ENCODE measurements around the gene GLB1L. TPM values are rescaled to one million over a fixed set of nuclear protein-coding genes. Genes with fewer than 3 reads are reported as not detected.

The GLB1L gene
- total and polyA plus RNA-seq, 2 experiments from 2014 or later, result 3.4 to 13.5 TPM

DNA sequence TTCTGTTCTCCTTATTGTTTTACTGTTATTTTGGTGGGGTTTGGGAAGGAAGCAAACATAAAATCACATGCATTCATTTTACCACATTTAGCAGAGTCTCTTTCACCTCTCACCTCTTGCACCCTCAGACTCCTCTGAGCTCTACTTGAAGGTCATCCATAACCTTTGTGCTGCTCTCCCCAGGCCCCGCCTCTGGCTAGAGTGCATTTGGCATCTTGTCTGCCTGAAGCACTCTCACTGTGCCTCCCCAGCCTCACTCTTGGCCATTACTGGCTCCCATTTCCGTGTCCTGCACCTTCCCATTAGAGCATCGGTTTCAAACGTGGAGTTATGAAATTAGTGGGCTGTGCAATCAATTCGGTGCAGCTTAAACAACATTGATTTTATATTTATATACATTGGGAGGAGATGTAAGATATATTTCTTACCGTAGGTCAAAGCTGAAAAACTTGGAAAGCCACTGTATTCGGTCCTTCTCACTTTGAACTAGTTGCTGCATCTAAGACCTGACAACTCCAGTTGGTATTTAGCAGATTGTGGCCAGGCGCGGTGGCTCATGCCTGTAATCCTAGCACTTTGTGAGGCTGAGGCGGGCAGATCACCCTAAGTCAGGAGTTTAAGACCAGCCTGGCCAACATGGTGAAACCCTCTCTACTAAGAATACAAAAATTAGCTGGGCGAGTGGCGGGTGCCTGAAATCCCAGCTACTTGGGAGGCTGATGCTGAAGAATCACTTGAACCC is 45.6 kb downstream of the GLB1L start:
- in situ Hi-C loops (cut with MboI), result no loop called here
- no peaks in the 10 kb centered on the region for H3F3A ChIP-seq (ENCODE audit: insufficient read depth)
- H2AFZ ChIP-seq, result no peak overlapping the region
- no peaks in the 10 kb centered on the region for H3K36me3 ChIP-seq (ENCODE audit: low read depth)
- peaks cover 2% of the 10 kb centered on the region; the same call in 1 of the 2 replicates for H3K27me3 ChIP-seq (replicated peaks; ENCODE audit: insufficient read depth)
- no peaks in the 10 kb centered on the region for H3K4me1 ChIP-seq (ENCODE audit: insufficient read depth)
- H3K4me2 ChIP-seq (ENCODE audit: unreplicated experiment), result no peak overlapping the region
- no peaks in the 10 kb centered on the region for H3K9me2 ChIP-seq (ENCODE audit: insufficient read depth)
- DNase-seq, result no peak
- H3K4me3 ChIP-seq, result no peak overlapping the region
- H3K9ac ChIP-seq, result no peak overlapping the region
- TF ChIP-seq EZH2phosphoT487 (IDR thresholded peaks at IDR 0.05; ENCODE audit: insufficient read depth, low read depth) (no peak), EZH2 (IDR thresholded peaks at IDR 0.05; ENCODE audit: insufficient read depth, poor library complexity, severe bottlenecking) (no peak)
- no peaks in the 10 kb centered on the region for H3K79me2 ChIP-seq (ENCODE audit: insufficient read depth)
- H4K20me1 ChIP-seq (ENCODE audit: insufficient read depth), result no peaks in the 10 kb centered on the region
- H3K9me3 ChIP-seq (ENCODE audit: low read depth), result no peaks in the 10 kb centered on the region
- no peak overlapping the region for H3K27ac ChIP-seq
- 70 to 73% methylated on average over 12 of the region's 12 CpGs for WGBS, 2 experiments (ENCODE audit: low coverage in 1 of 2, low lambda C conversion rate in 2 of 2, missing lambda C conversion rate in 2 of 2)

DNA sequence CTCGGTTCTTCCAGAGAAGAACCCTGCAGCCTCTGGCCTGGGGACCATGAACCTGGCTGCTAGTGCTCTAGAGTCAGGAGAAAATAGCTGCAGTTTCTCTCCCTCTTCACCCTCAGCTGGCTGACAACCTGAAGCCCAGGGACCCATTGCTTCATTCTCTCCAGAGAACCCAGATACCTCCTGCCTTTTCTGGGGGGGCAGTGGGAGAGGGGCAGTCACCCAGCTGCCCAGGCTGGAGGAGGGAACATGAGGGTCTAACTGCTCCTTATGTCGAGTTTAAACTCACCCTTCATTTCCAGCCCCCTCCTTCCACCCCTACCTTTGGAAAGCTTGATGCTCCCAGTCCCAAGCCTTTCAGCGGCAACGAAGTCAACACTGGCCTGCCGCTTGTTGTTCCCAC is 46.3 kb downstream of the GLB1L start:
- no peaks in the 10 kb centered on the region for H3F3A ChIP-seq (ENCODE audit: insufficient read depth)
- no peaks in the 10 kb centered on the region for H3K36me3 ChIP-seq (ENCODE audit: low read depth)
- no peak for DNase-seq
- H4K20me1 ChIP-seq (ENCODE audit: insufficient read depth), result no peaks in the 10 kb centered on the region
- H3K9ac ChIP-seq, result no peak overlapping the region
- TF ChIP-seq EZH2 (IDR thresholded peaks at IDR 0.05; ENCODE audit: insufficient read depth, poor library complexity, severe bottlenecking), result no peak
- TF ChIP-seq EZH2phosphoT487 (IDR thresholded peaks at IDR 0.05; ENCODE audit: insufficient read depth, low read depth), result no peak
- WGBS, 2 experiments (ENCODE audit: low coverage in 1 of 2, low lambda C conversion rate in 2 of 2, missing lambda C conversion rate in 2 of 2), result 61 to 71% methylated on average over 5 of the region's 5 CpGs
- H3K9me2 ChIP-seq (ENCODE audit: insufficient read depth), result no peaks in the 10 kb centered on the region
- H2AFZ ChIP-seq, result no peak overlapping the region
- no peaks in the 10 kb centered on the region for H3K9me3 ChIP-seq (ENCODE audit: low read depth)
- no peak overlapping the region for H3K4me2 ChIP-seq (ENCODE audit: unreplicated experiment)
- no peaks in the 10 kb centered on the region for H3K79me2 ChIP-seq (ENCODE audit: insufficient read depth)
- in situ Hi-C loops (cut with MboI), result no loop called here
- no peak overlapping the region for H3K4me3 ChIP-seq
- peaks cover 5% of the 10 kb centered on the region; the same call in 1 of the 2 replicates for H3K27me3 ChIP-seq (replicated peaks; ENCODE audit: insufficient read depth)
- H3K27ac ChIP-seq, result no peak overlapping the region
- H3K4me1 ChIP-seq (ENCODE audit: insufficient read depth), result no peaks in the 10 kb centered on the region

DNA sequence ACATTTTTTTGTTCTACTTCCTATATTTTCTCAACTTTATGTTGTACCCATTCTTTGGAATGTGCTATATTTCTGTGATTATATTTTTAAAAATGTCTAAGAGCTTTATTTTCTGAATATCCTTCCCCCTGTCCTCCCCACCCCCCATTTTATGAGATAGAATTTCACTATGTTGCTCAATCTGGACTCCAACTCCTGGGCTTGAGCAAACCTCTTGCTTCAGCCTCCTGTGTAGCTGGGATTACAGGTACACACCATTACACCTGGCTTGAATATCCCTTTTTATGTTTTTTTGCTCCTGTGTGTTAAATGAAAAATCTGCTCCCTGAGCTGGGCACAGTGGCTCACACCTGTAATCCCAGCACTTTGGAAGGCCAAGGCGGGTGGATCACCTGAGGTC is 47.9 kb downstream of the GLB1L start:
- no peak overlapping the region for H3K4me2 ChIP-seq (ENCODE audit: unreplicated experiment)
- peaks cover 5% of the 10 kb centered on the region; the same call in 1 of the 2 replicates for H3K27me3 ChIP-seq (replicated peaks; ENCODE audit: insufficient read depth)
- no peak for TF ChIP-seq EZH2 (IDR thresholded peaks at IDR 0.05; ENCODE audit: insufficient read depth, poor library complexity, severe bottlenecking)
- 88 to 92% methylated on average over 1 of the region's 1 CpG for WGBS, 2 experiments (ENCODE audit: low coverage in 1 of 2, low lambda C conversion rate in 2 of 2, missing lambda C conversion rate in 2 of 2)
- H3K79me2 ChIP-seq (ENCODE audit: insufficient read depth), result no peaks in the 10 kb centered on the region
- no peaks in the 10 kb centered on the region for H3K9me3 ChIP-seq (ENCODE audit: low read depth)
- H3K36me3 ChIP-seq (ENCODE audit: low read depth), result no peaks in the 10 kb centered on the region
- H3K4me1 ChIP-seq (ENCODE audit: insufficient read depth), result no peaks in the 10 kb centered on the region
- H2AFZ ChIP-seq, result no peak overlapping the region
- H4K20me1 ChIP-seq (ENCODE audit: insufficient read depth), result no peaks in the 10 kb centered on the region
- H3K4me3 ChIP-seq, result no peak overlapping the region
- no peak overlapping the region for H3K27ac ChIP-seq
- in situ Hi-C loops (cut with MboI), result no loop called here
- H3K9me2 ChIP-seq (ENCODE audit: insufficient read depth), result no peaks in the 10 kb centered on the region
- no peak for DNase-seq
- no peak overlapping the region for H3K9ac ChIP-seq
- H3F3A ChIP-seq (ENCODE audit: insufficient read depth), result no peaks in the 10 kb centered on the region

DNA sequence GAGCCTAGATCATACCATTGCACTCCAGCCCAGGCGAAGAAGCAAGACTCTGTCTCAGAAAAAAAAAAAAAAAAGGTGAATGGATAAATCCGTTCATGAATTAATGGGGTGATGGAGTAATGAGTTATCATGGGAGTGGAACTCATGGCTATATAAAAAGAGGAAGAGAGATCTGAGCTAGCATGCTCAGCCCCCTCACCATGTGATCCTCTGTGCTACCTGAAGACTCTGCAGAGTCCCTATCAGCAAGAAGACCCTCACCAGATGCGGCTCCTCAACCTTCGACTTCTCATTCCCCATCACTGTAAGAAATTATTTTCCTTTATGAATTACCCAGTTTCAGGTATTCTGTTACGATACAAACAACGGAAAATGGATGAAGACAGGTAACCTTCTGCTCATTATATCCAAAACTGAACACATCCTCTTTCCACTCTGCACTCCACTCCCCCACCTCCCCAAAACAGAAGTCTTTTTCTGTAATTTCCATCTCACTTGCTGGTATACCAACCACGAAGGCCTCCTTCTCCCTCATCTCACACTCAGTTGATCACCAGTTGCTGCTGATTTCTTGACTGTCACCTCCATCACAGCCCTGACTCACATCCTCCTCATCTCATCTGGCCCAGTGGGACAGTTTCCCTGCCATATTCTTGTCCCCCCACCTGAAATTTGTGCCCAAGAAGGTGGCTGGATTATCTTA is 58.3 kb downstream of the GLB1L start:
- Histone ChIP-seq H3K27me3 (replicated peaks; ENCODE audit: insufficient read depth) (no peaks in the 10 kb centered on the region), H3K9me3 (ENCODE audit: low read depth) (no peaks in the 10 kb centered on the region), H3K9ac (no peak overlapping the region), H4K20me1 (ENCODE audit: insufficient read depth) (0 out of 2 replicates have a peak, but pooled peaks cover 5% of the 10 kb centered on the region), H3K79me2 (ENCODE audit: insufficient read depth) (no peaks in the 10 kb centered on the region), H3K36me3 (ENCODE audit: low read depth) (peaks cover 30% of the 10 kb centered on the region), H3K4me1 (ENCODE audit: insufficient read depth) (no peaks in the 10 kb centered on the region), H3K4me3 (no peak overlapping the region), H3K27ac (no peak overlapping the region), H3F3A (ENCODE audit: insufficient read depth) (peaks cover 20% of the 10 kb centered on the region), H2AFZ (no peak overlapping the region), H3K4me2 (ENCODE audit: unreplicated experiment) (no peak overlapping the region), H3K9me2 (ENCODE audit: insufficient read depth) (no peaks in the 10 kb centered on the region)
- TF ChIP-seq EZH2 (IDR thresholded peaks at IDR 0.05; ENCODE audit: insufficient read depth, poor library complexity, severe bottlenecking) (no peak), EZH2phosphoT487 (IDR thresholded peaks at IDR 0.05; ENCODE audit: insufficient read depth, low read depth) (no peak)
- in situ Hi-C loops (cut with MboI), result no loop called here
- no peak for DNase-seq
- 77 to 90% methylated on average over 6 to 7 of the region's 7 CpGs for WGBS, 2 experiments (ENCODE audit: low coverage in 1 of 2, low lambda C conversion rate in 2 of 2, missing lambda C conversion rate in 2 of 2)

MicroRNAs within 50 kb of the gene (microRNA counts, 767-probe panel; counts per million panel counts)
- microRNA hsa-miR-153, result 447 counts per million, percentile 86 among the panel's probes with 10 or more counts

Small RNA genes within 50 kb of the gene (microRNA-seq; reads per million reads assigned to microRNA genes)
- not detected for gene MIR153-1 (ENCODE audit: borderline number of aligned reads)

Small RNA genes within 50 kb of the gene (small RNA-seq; reads per million reads assigned to genes)
- not detected for gene MIR153-1 (ENCODE audit: low read depth, low replicate concordance)

Other genes with a start within 250 kb of the GLB1L start
- not detected in 2 replicates for gene CFAP65, start 203.9 kb downstream of the GLB1L start, total RNA-seq (2014; rRNA removed; shearing (Covaris generic))
- 0.08 TPM in 1 of 2 replicates, not detected in the other for gene CFAP65, start 203.9 kb downstream of the GLB1L start, polyA plus RNA-seq (2016; fragmentation: Nextera tagmentation; extraction: Ambion mirVana)
- not detected in 2 replicates for gene IHH, start 184.5 kb downstream of the GLB1L start, total RNA-seq (2014; rRNA removed; shearing (Covaris generic))
- not detected in 2 replicates for gene IHH, start 184.5 kb downstream of the GLB1L start, polyA plus RNA-seq (2016; fragmentation: Nextera tagmentation; extraction: Ambion mirVana)
- 8.3 and 16.1 TPM in 2 replicates for gene NHEJ1, start 84.6 kb downstream of the GLB1L start, total RNA-seq (2014; rRNA removed; shearing (Covaris generic))
- gene NHEJ1, start 84.6 kb downstream of the GLB1L start, polyA plus RNA-seq (2016; fragmentation: Nextera tagmentation; extraction: Ambion mirVana), result 8.3 and 10.5 TPM in 2 replicates
- 0.13 and 1.2 TPM in 2 replicates for gene SLC23A3, start 75.4 kb downstream of the GLB1L start, total RNA-seq (2014; rRNA removed; shearing (Covaris generic))
- 0.24 and 0.58 TPM in 2 replicates for gene SLC23A3, start 75.4 kb downstream of the GLB1L start, polyA plus RNA-seq (2016; fragmentation: Nextera tagmentation; extraction: Ambion mirVana)
- gene CNPPD1, start 68.5 kb downstream of the GLB1L start, total RNA-seq (2014; rRNA removed; shearing (Covaris generic)), result 34.5 and 35.2 TPM in 2 replicates
- 43.8 and 43.9 TPM in 2 replicates for gene CNPPD1, start 68.5 kb downstream of the GLB1L start, polyA plus RNA-seq (2016; fragmentation: Nextera tagmentation; extraction: Ambion mirVana)
- gene RETREG2, start 67.2 kb downstream of the GLB1L start, total RNA-seq (2014; rRNA removed; shearing (Covaris generic)), result 98.9 and 120 TPM in 2 replicates
- gene RETREG2, start 67.2 kb downstream of the GLB1L start, polyA plus RNA-seq (2016; fragmentation: Nextera tagmentation; extraction: Ambion mirVana), result 20.7 and 21.5 TPM in 2 replicates
- 39.3 and 42.4 TPM in 2 replicates for gene ZFAND2B, start 38.7 kb downstream of the GLB1L start, total RNA-seq (2014; rRNA removed; shearing (Covaris generic))
- gene ZFAND2B, start 38.7 kb downstream of the GLB1L start, polyA plus RNA-seq (2016; fragmentation: Nextera tagmentation; extraction: Ambion mirVana), result 36.0 and 38.9 TPM in 2 replicates
- 25.3 and 35.7 TPM in 2 replicates for gene ABCB6, start 26.5 kb downstream of the GLB1L start, total RNA-seq (2014; rRNA removed; shearing (Covaris generic))
- 21.8 TPM in 2 replicates for gene ABCB6, start 26.5 kb downstream of the GLB1L start, polyA plus RNA-seq (2016; fragmentation: Nextera tagmentation; extraction: Ambion mirVana)
- 84.4 and 97.3 TPM in 2 replicates for gene ATG9A, start 15.8 kb downstream of the GLB1L start, total RNA-seq (2014; rRNA removed; shearing (Covaris generic))
- 68.5 and 72.6 TPM in 2 replicates for gene ATG9A, start 15.8 kb downstream of the GLB1L start, polyA plus RNA-seq (2016; fragmentation: Nextera tagmentation; extraction: Ambion mirVana)
- 27.8 and 32.6 TPM in 2 replicates for gene ANKZF1, start 15.6 kb downstream of the GLB1L start, total RNA-seq (2014; rRNA removed; shearing (Covaris generic))
- 26.8 and 31.5 TPM in 2 replicates for gene ANKZF1, start 15.6 kb downstream of the GLB1L start, polyA plus RNA-seq (2016; fragmentation: Nextera tagmentation; extraction: Ambion mirVana)
- 15.3 and 16.0 TPM in 2 replicates for gene STK16, start within 50 bp of the GLB1L start, total RNA-seq (2014; rRNA removed; shearing (Covaris generic))
- gene STK16, start within 50 bp of the GLB1L start, polyA plus RNA-seq (2016; fragmentation: Nextera tagmentation; extraction: Ambion mirVana), result 5.3 and 7.2 TPM in 2 replicates
- gene TUBA4B, start 7.8 kb upstream of the GLB1L start, total RNA-seq (2014; rRNA removed; shearing (Covaris generic)), result not detected in 2 replicates
- not detected in 2 replicates for gene TUBA4B, start 7.8 kb upstream of the GLB1L start, polyA plus RNA-seq (2016; fragmentation: Nextera tagmentation; extraction: Ambion mirVana)
- 14.3 and 27.1 TPM in 2 replicates for gene TUBA4A, start 8.5 kb upstream of the GLB1L start, total RNA-seq (2014; rRNA removed; shearing (Covaris generic))
- gene TUBA4A, start 8.5 kb upstream of the GLB1L start, polyA plus RNA-seq (2016; fragmentation: Nextera tagmentation; extraction: Ambion mirVana), result 14.5 and 15.5 TPM in 2 replicates
- gene DNAJB2, start 33.9 kb upstream of the GLB1L start, total RNA-seq (2014; rRNA removed; shearing (Covaris generic)), result 50.5 and 53.7 TPM in 2 replicates
- 11.1 and 12.6 TPM in 2 replicates for gene DNAJB2, start 33.9 kb upstream of the GLB1L start, polyA plus RNA-seq (2016; fragmentation: Nextera tagmentation; extraction: Ambion mirVana)
- 50.5 and 54.1 TPM in 2 replicates for gene PTPRN, start 64.0 kb upstream of the GLB1L start, total RNA-seq (2014; rRNA removed; shearing (Covaris generic))
- gene PTPRN, start 64.0 kb upstream of the GLB1L start, polyA plus RNA-seq (2016; fragmentation: Nextera tagmentation; extraction: Ambion mirVana), result 29.2 and 30.5 TPM in 2 replicates
- not detected in 2 replicates for gene RESP18, start 87.3 kb upstream of the GLB1L start, total RNA-seq (2014; rRNA removed; shearing (Covaris generic))
- not detected in 2 replicates for gene RESP18, start 87.3 kb upstream of the GLB1L start, polyA plus RNA-seq (2016; fragmentation: Nextera tagmentation; extraction: Ambion mirVana)
- gene DNPEP, start 142.5 kb upstream of the GLB1L start, total RNA-seq (2014; rRNA removed; shearing (Covaris generic)), result 79.8 and 84.5 TPM in 2 replicates
- gene DNPEP, start 142.5 kb upstream of the GLB1L start, polyA plus RNA-seq (2016; fragmentation: Nextera tagmentation; extraction: Ambion mirVana), result 54.5 and 57.5 TPM in 2 replicates
- 0.51 and 2.7 TPM in 2 replicates for gene DES, start 172.9 kb upstream of the GLB1L start, total RNA-seq (2014; rRNA removed; shearing (Covaris generic))
- gene DES, start 172.9 kb upstream of the GLB1L start, polyA plus RNA-seq (2016; fragmentation: Nextera tagmentation; extraction: Ambion mirVana), result 0.75 and 1.1 TPM in 2 replicates
- 26.5 and 32.1 TPM in 2 replicates for gene SPEG, start 189.4 kb upstream of the GLB1L start, total RNA-seq (2014; rRNA removed; shearing (Covaris generic))
- gene SPEG, start 189.4 kb upstream of the GLB1L start, polyA plus RNA-seq (2016; fragmentation: Nextera tagmentation; extraction: Ambion mirVana), result 6.8 and 9.4 TPM in 2 replicates